Effector memory CD8-positive, alpha-beta T cell (primary cell): ENCODE results near the gene DUSP22.
"Not testable (repeated sequence)": the region's sequence is repeated elsewhere in the genome, so short reads cannot be mapped to it uniquely, and the experiment has no call there.

Experiments used
- ATAC-seq: fragments of 150-1000 bp; cut with Tn5 transposase; replicated peaks from 2 replicates; pipeline ENCODE4 v1.10.0; 2021; ENCODE audit warnings: mild to moderate bottlenecking, moderate library complexity
- DNase-seq, 3 experiments: peaks; one replicate each; pipeline ENCODE4 v3.0.0; 2021
- H3K27ac Mint-ChIP-seq, 2 donors: one replicate each; pipeline ENCODE4 v1.8.0; 2022; ENCODE audit warnings: mild to moderate bottlenecking in 2 of 2, mixed read lengths in 2 of 2, moderate library complexity in 2 of 2
- H3K27me3 Mint-ChIP-seq, 2 donors: one replicate each; pipeline ENCODE4 v1.8.0; 2022; ENCODE audit warnings: mixed read lengths in 2 of 2
- H3K36me3 Mint-ChIP-seq: one replicate; pipeline ENCODE4 v1.8.0; 2022; ENCODE audit warnings: mild to moderate bottlenecking, moderate library complexity, mixed read lengths; ENCODE audit not compliant: insufficient read depth
- H3K4me1 Mint-ChIP-seq, 2 donors: one replicate each; pipeline ENCODE4 v1.8.0; 2022; ENCODE audit warnings: low read depth in 2 of 2, mixed read lengths in 2 of 2
- H3K4me3 Mint-ChIP-seq, 2 donors: one replicate each; pipeline ENCODE4 v1.8.0; 2022; ENCODE audit warnings: mild to moderate bottlenecking in 2 of 2, mixed read lengths in 2 of 2, moderate library complexity in 2 of 2
- H3K9me3 Mint-ChIP-seq, 2 donors: one replicate each; pipeline ENCODE4 v1.8.0; 2022; ENCODE audit warnings: mixed read lengths in 2 of 2

Gene DUSP22

DNA sequence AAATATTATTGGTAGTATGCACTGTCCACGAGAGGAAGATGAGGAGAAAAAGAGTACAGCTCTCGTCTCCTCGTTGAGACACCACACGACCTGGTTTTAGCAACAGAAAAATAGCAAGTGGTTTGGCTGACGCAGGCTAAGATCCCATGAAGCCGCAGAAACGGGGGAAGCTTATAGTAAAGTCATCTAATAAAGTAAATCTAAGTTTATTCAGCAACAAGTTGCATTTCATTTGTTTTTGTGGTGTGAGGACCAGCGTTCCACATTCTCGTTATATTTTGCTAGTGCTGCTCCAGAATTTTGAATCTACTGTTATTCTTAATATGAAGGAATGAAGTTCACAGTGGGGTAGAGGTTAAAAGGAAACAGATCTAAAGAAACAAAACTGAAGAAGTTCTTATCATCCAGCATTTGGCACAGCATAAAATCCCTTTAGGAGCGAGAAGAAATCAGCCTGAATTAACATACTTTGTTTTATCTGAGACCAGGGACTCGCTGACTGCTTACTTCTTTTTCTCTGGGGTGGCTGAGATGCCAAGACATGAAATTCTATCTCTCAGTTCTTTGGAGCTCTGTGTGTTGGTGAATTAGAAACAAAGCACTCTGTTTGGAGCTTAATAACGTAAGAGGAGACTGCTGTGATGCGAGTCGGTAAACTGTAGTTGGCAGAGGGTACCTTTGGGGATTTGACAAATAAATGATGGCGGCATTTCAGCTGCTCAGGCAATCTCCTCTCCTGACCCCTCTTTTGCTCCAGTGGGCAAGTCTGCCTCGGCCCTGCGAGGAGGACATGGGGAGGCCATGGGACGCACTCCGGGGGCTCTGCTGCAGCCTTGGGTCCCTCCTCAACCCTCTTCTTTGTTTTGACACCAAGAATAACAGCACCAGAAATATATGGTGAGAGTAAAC is 74.4 kb downstream of the DUSP22 start:
- no peak for ATAC-seq
- H3K36me3 Mint-ChIP-seq = peaks cover 4% of the 10 kb centered on the region
- H3K27me3 Mint-ChIP-seq = peaks cover 6 to 52% of the 10 kb centered on the region in 2 donors

DNA sequence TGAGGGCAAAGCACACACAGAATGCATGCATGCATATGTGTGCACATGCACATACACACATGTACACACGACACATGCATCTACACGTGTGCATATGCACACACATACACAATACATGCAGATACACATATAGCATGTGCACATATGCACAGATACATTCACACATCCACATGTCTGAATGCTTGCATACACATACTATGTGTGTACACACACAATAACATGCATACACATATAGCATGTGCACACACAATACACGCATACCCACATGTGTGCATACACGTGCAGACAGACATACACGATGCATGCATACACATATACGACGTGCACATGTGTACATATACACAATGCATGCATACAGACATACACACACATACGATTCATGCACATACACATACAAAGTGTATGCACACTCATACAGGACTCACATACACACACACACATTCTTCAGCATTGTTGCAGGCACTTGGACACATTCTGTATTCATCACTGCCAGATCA is 75.1 kb downstream of the DUSP22 start:
- Mint-ChIP-seq H3K27me3 (peaks cover 6 to 52% of the 10 kb centered on the region in 2 donors), H3K36me3 (peaks cover 4% of the 10 kb centered on the region), H3K4me1 (peaks cover 3 to 5% of the 10 kb centered on the region in 2 donors), H3K4me3 (no peak overlapping the region), H3K27ac (no peak overlapping the region), H3K9me3 (peaks cover 2 to 8% of the 10 kb centered on the region in 2 donors)
- no peak for ATAC-seq
- DNase-seq = no peak

More for the DNA sequence above, 74.4 kb downstream of the DUSP22 start:
- Mint-ChIP-seq H3K4me3 (no peak overlapping the region), H3K27ac (no peak overlapping the region), H3K4me1 (peaks cover 3 to 5% of the 10 kb centered on the region in 2 donors), H3K9me3 (peaks cover 2 to 8% of the 10 kb centered on the region in 2 donors)
- DNase-seq = no peak

DNA sequence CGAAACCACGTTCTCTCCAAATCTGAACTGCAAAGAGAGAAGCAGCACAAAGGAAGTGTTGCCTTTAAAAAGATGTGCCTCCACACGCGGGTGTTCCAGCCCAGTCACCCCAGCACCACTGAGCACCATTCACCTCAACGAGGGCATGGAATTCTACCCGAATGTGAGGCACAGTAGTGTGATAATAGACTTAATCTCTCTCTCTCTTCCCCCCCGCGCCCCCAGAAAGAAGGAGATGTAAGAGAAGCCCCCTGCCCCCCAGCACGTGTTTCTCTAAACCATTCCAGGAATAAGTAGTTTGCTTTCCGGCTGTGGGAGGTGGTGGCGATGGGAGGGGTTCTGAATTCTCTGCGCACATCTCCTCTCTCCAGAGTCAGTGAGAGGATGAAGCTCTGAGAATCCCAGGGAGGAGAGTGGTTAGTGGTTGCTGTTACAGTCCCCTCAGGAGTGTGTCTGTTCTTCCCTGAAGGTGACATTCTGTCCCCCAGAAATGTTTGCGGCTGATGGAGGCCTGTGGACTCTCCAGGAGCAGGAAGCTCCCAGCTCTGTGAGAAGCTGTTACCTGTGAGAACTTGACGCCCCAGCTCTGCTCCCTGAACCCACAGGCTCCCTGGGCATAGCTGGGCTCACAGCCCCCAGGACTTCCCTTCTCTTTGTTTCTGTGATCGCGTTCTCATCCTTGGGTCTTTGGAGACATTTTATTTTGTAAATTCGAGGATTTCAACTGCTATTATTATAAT is 75.8 kb downstream of the DUSP22 start:
- Mint-ChIP-seq H3K4me3 (no peak overlapping the region), H3K27me3 (peaks cover 6 to 59% of the 10 kb centered on the region in 2 donors), H3K36me3 (peaks cover 4% of the 10 kb centered on the region), H3K27ac (no peak overlapping the region), H3K9me3 (peaks cover 2 to 8% of the 10 kb centered on the region in 2 donors), H3K4me1 (peaks cover 9 to 10% of the 10 kb centered on the region in 2 donors)
- ATAC-seq (no peak), DNase-seq (no peak)

DNA sequence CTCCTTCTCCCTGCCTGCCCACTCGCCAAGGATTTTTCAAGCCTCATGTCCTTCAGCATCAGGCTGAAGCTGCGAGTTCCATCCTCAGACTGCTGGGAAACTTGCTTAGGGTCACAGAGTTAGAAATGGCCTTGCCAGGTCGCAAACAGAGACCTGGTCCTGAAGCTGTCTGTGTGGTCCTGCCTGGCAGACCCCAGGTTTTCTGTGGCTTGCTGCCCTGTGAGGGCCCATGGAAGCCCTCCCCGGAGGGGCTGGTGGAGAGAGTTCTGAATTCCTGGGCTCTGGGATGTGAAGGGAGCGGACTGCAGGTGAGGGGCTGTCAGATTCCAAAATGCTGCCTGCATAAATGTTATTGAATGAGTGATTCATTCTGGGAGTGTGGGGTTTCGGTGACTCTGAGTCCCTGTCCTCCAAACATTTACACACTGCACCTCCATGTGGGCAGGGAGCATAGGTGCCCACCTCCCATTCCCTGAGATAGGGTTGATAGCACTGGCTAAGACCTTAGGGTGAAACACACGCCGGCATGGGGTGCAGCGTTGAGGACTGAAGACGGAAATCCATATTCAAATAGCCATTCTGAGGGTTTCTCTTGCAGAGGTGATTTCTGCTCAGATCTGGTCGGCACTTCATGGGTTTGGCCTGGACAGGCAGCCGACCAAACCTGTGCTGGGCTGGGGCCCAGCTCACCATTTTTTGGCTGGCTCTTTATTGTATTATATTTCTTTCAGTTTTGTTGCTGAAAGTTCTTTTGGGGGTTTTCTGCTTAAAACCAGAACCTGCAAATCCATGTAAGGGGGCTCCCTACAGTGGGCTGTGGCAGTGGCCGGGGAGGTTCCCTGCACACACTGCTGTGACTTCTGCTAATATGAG is 77.5 kb downstream of the DUSP22 start:
- DNase-seq (no peak), ATAC-seq (no peak)
- Mint-ChIP-seq H3K9me3 (peaks cover 2 to 8% of the 10 kb centered on the region in 2 donors), H3K4me3 (no peak overlapping the region), H3K27ac (no peak overlapping the region), H3K36me3 (no peaks in the 10 kb centered on the region), H3K4me1 (peaks cover 9 to 10% of the 10 kb centered on the region in 2 donors), H3K27me3 (peaks cover 13 to 69% of the 10 kb centered on the region in 2 donors)

DNA sequence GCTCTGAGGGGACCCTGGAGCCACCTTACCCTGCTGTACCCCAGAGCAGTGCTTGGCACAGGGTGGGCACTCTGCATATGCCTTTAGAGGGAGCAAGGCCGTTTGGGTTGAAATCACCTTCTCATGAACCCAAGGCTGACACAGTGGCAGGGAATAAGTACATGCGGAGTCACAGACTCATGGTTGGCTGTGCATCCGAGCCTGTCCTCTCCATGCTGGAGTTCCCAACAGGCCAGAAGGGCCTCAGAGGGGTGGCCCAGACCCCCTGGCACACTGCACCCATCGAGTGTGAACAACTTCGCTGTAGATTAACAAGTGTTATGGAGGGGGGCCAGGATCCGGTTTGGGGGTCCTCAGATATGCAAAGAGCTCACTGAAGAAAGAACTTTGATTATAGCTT is 78.3 kb downstream of the DUSP22 start:
- ATAC-seq (no peak), DNase-seq (no peak)
- H3K36me3 Mint-ChIP-seq = no peaks in the 10 kb centered on the region
- H3K27ac Mint-ChIP-seq = peak overlapping the region in 1 of 2 donors; percentile 35
- peaks cover 16 to 73% of the 10 kb centered on the region in 2 donors for H3K27me3 Mint-ChIP-seq
- peaks cover 9 to 10% of the 10 kb centered on the region in 2 donors for H3K4me1 Mint-ChIP-seq
- peaks cover 2 to 8% of the 10 kb centered on the region in 2 donors for H3K9me3 Mint-ChIP-seq
- no peak overlapping the region for H3K4me3 Mint-ChIP-seq

DNA sequence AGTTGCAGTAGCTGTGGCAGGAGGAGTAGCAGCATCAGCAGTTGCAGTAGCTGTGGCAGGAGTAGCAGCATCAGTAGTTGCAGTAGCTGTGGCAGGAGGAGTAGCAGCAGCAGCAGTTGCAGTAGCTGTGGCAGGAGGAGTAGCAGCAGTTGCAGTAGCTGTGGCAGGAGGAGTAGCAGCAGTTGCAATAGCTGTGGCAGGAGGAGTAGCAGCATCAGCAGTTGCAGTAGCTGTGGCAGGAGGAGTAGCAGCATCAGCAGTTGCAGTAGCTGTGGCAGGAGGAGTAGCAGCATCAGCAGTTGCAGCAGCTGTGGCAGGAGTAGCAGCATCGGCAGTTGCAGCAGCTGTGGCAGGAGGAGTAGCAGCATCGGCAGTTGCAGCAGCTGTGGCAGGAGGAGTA is 79.6 kb downstream of the DUSP22 start:
- H3K4me3 Mint-ChIP-seq, H3K27ac Mint-ChIP-seq, H3K4me1 Mint-ChIP-seq, H3K36me3 Mint-ChIP-seq, H3K9me3 Mint-ChIP-seq, ATAC-seq, DNase-seq: not testable (repeated sequence)
- peaks cover 22 to 67% of the 10 kb centered on the region in 2 donors for H3K27me3 Mint-ChIP-seq

DNA sequence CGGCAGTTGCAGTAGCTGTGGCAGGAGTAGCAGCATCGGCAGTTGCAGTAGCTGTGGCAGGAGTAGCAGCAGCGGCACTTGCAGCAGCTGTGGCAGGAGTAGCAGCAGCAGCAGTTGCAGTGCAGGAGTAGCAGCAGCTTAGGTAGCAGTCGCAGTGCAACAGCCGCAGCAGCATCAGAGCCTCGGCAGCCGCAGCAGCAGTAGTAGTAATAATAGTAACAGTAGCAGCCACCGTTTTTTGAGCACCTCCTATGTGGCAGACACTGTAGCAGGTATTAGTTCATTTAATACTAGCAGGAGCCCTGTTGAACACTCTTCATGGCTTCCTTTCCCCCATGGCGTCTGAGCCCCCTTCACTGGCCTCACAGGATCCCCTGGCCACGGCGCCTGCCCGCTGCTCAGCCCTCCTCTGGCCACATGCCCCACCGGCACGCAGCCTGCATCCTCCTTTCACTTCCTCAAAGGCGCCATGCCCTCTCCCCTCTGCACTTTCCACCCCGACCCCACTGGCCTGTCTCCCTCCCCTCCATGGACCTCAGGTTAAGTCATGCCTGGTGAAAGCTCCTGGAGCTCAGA is 80.1 kb downstream of the DUSP22 start:
- no peak for DNase-seq
- Mint-ChIP-seq H3K9me3 (peaks cover 2 to 8% of the 10 kb centered on the region in 2 donors), H3K4me1 (peaks cover 9 to 13% of the 10 kb centered on the region in 2 donors), H3K4me3 (peak overlapping the region; percentile 41 to 47), H3K27me3 (peaks cover 27 to 67% of the 10 kb centered on the region in 2 donors), H3K36me3 (no peaks in the 10 kb centered on the region), H3K27ac (no peak overlapping the region)
- peak; percentile 26 for ATAC-seq

DNA sequence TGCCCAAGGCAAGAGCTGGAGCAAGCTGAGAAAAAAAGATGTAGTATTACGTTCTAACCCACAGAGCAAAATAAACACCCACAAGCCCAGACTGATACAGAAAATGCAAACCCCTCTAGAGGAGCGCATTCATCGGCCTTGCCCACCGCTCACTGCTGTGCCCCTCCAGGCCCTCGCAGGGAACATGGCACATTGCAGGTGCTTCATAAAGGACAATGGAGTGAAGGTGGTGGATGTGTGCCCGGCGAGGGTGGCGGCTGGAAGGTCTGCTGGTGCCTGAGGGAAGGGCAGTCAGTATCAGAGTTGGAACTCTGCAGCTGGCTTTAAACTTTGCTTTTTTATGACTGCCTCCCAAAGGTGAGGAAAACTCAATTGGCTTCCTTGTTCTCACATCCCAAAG is 80.7 kb downstream of the DUSP22 start:
- H3K4me1 Mint-ChIP-seq = peaks cover 9 to 13% of the 10 kb centered on the region in 2 donors
- no peak for ATAC-seq
- DNase-seq = no peak
- H3K27me3 Mint-ChIP-seq = peaks cover 27 to 63% of the 10 kb centered on the region in 2 donors
- peaks cover 2 to 8% of the 10 kb centered on the region in 2 donors for H3K9me3 Mint-ChIP-seq
- no peak overlapping the region for H3K27ac Mint-ChIP-seq
- H3K36me3 Mint-ChIP-seq = no peaks in the 10 kb centered on the region
- peak overlapping the region; percentile 41 to 47 for H3K4me3 Mint-ChIP-seq

DNA sequence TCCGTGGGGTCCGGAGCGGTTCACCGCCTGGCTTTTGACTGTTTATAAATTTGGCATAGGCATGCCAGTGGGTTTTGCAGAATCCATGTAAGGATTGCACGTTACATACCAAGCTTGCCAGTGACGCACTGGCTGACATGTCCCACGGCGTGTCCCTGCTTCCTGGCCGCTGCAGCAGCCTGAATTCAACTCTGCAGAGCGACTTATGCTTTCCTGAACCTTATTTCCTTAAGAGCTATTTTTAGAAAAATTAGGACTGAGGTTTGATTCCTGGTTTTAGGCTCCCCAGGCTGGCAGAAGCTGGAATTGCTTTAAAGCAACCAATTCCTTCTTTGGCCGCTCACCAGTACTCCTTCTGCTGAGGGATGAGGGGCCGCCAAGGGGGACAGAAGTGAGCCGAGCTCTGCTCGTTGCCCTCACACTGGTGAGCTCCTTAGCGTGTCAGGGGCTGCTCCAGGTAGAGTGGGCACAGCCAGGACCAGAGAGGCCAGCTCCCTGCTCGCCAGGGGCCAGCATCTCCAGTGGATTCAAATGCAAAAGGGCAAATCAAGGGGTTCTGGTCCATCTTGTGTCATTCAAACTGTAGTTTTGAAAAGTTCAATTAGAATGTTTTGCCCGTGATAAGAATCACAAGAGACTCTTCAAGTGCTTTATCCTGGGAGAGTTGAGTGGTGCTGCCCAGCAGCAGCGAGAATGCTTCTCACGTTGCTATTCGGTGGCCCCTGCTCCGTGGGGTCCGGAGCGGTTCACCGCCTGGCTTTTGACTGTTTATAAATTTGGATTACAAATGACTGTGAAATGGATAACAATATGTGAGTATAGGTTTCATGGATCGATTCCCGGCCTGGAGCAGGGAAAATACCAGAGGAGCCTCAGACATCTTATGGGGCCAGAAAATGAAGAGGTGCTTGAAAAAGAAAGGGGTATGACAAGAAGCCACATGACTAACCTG is 81.8 kb downstream of the DUSP22 start:
- DNase-seq (no peak), ATAC-seq (no peak)
- H3K27ac Mint-ChIP-seq = no peak overlapping the region
- H3K27me3 Mint-ChIP-seq = peaks cover 27 to 56% of the 10 kb centered on the region in 2 donors
- H3K9me3 Mint-ChIP-seq = peaks cover 2 to 8% of the 10 kb centered on the region in 2 donors
- H3K36me3 Mint-ChIP-seq = no peaks in the 10 kb centered on the region
- peaks cover 9 to 13% of the 10 kb centered on the region in 2 donors for H3K4me1 Mint-ChIP-seq
- no peak overlapping the region for H3K4me3 Mint-ChIP-seq

DNA sequence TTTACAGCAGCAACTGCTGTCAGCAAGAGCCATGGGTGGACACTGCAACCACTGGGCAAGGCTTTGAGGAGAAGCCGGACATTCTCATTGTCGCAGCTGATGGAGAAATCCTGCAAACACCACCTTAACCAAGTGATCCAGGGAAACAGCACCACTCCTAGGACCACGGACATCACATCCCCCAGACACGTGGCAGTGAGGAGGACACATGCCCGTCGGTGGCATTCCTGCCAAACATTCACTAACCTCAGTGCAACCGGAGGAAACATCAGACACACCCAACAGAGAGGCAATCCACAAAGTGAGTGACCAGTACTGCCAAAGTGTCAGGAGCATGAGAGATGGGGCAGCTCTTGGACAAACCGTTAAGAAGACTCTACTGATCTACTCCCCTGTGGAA is 82.7 kb downstream of the DUSP22 start:
- Mint-ChIP-seq H3K27me3 (peaks cover 21 to 55% of the 10 kb centered on the region in 2 donors), H3K9me3 (peaks cover 2 to 8% of the 10 kb centered on the region in 2 donors), H3K36me3 (no peaks in the 10 kb centered on the region), H3K4me3 (no peak overlapping the region), H3K27ac (no peak overlapping the region), H3K4me1 (peaks cover 9 to 20% of the 10 kb centered on the region in 2 donors)
- ATAC-seq (no peak), DNase-seq (no peak)

DNA sequence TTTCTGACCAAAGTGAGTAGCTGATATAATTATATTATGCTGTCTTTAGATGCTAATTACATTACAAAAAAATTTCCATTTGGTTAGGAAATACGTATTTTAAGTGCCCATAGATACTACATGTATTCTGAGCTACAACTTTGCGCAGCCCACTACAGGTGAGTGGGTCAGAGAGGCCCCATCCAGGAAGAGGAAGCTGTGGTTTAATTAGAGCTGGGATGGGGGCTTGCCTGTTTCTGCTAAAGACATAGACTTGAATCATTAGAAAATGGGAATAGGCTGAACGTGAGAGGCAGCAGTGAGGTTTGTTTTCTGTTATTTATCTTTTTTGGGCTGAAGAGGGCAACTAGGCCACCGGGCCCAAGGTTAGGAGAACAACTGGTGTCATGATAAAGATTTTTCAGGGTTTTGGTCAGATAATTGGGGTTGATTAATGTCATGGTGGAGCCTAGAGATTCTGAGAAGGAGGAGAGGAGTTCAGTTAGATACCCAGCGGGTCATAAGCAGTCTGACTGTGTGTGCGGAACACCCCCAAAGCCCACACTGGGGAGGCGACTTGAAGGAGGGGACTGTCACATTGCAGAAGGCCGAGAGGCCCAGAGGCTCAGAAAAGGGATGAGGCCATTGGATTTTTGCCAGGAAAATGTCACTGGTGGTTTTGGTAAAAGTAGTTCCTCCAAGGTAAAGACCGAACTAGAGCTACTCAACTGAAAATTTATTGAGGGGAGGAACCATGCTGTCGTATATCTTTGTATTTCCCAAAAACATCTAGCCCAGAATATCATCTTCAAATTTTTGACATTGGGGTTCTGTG is 84.7 kb downstream of the DUSP22 start:
- ATAC-seq = no peak

More for the DNA sequence above, 84.7 kb downstream of the DUSP22 start:
- Mint-ChIP-seq H3K27ac (no peak overlapping the region), H3K4me3 (no peak overlapping the region), H3K36me3 (no peaks in the 10 kb centered on the region), H3K9me3 (no peaks in the 10 kb centered on the region), H3K4me1 (peaks cover 6 to 17% of the 10 kb centered on the region in 2 donors), H3K27me3 (peaks cover 30 to 64% of the 10 kb centered on the region in 2 donors)
- DNase-seq = no peak
